GM12891 (cell line): ENCODE measurements around the gene UBE2G1.

Experiments
- PAX5 ChIP-seq: IDR thresholded peaks from 2 replicates; pipeline ENCODE4 v1.6.1; 2011; ENCODE audit warnings: low read length, moderate library complexity, mild to moderate bottlenecking; ENCODE audit not compliant: insufficient read depth, severe bottlenecking
- POLR2A ChIP-seq: IDR thresholded peaks from 2 replicates; pipeline ENCODE4 v1.6.1; 2011; ENCODE audit warnings: low read depth, low read length, control low read depth
- POLR2AphosphoS5 ChIP-seq: IDR thresholded peaks from 2 replicates; pipeline ENCODE4 v1.6.1; 2011; ENCODE audit warnings: low read depth, low read length, control low read depth
- TAF1 ChIP-seq: IDR thresholded peaks from 2 replicates; pipeline ENCODE4 v1.6.1; 2011; ENCODE audit warnings: low read depth, low read length, control low read depth

DNA sequence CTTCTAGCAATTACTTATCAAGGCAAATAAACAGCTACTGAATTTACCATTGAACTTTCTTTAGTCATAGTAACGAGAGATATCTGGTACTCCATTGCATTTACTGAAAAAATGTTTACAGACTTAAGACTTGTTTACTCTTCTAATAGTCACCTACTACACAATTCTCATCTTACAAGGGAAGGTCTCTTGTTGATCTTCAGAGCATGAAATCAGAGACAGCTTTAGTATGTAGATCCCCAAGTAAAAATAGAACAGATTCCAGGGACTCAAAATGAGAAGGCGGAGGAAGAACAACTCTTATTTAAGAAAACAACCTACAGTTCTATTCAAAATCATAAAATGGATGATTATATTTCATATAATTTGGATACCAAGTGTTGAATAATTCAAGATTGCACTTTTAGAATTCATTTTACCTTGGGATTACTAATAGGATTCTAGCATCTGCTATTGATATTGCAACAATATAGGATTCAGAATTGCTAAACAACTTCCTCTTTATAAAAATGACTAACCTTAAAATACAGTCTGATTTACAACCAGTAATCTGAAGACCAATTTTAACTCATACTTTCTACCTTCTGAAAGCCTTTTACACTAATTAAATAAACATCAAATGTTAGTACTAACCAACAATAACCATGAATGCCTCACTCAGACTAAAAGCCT is 20.8 kb downstream of the UBE2G1 start:
- TF ChIP-seq POLR2A (no peak), POLR2AphosphoS5 (no peak), TAF1 (no peak), PAX5 (no peak)
